HCT116 (cell line): Measurements from ENCODE around the gene CHRNA9.

Source experiments
- CTCF ChIP-seq, 3 experiments: fragments of 200-600 bp in 1 of 3; sonication (generic) in 1 of 3; IDR thresholded peaks in 2 of 3; conservative IDR thresholded peaks in 1 of 3; 2 replicates each; pipeline ENCODE4 v1.5.1; 2012 to 2017; ENCODE audit warnings: low read depth in 2 of 3, low read length in 2 of 3, antibody characterized with exemption in 1 of 3, borderline replicate concordance in 1 of 3, control low read depth in 1 of 3, mild to moderate bottlenecking in 1 of 3, mixed read lengths in 1 of 3, mixed run types in 1 of 3, moderate library complexity in 1 of 3; ENCODE audit not compliant: insufficient read depth in 1 of 3
- JUND ChIP-seq: IDR thresholded peaks from 2 replicates; pipeline ENCODE4 v1.6.1; 2012
- SP1 ChIP-seq: IDR thresholded peaks from 2 replicates; pipeline ENCODE4 v1.6.1; 2012; ENCODE audit warnings: low read depth

DNA sequence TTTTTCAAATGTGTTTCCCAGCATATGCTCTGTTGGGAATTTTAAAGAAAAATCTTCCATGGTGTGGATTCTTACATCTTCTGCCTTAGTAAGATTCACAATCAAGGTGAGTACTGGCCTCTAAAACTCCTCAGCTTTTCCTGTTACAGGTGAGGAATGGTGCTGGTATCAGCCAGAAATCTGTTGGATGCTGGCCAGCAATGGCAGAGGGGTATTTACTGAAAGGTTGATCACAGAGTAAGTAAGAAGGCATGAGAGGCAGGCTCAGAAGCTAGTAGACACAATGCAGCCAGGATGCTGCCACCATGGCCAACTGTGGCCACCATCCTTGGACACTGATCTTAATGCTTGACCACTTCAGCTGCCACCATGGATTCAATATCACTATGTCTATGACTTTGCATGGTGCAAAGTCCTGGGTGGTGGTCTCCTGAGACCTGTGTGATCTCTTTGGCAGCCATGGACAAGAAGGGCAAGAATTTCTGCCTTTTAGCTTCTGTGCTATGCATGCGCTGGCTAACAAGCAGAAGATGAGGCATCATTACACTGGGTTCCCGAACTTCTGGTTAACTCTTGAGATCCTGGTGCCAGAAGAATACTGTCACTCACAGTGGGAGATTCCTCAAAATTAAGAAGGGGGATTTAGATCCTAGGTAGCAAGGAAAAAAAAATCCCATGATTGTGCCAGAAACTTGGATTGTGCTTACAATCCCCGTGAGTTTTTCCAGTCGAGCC is 60.2 kb downstream of the CHRNA9 start:
- TF ChIP-seq SP1, result no peak
- no peak for TF ChIP-seq CTCF (IDR thresholded peaks at IDR 0.05 in 2 of 3, conservative IDR thresholded peaks at IDR 0.05 in 1 of 3; ENCODE audit: borderline replicate concordance in 1 of 3, insufficient read depth in 1 of 3, low read depth in 2 of 3, low read length in 2 of 3)
- no peak for TF ChIP-seq JUND
